Amniotic epithelial cell (primary cell): ENCODE data around the gene CHIT1.

Source experiments
- DNase-seq: peaks from one replicate; pipeline ENCODE4 v3.0.0-alpha.2; 2010; ENCODE audit warnings: low read depth

Gene CHIT1

GRCh38 chr1:203188686-203189232 is 40.7 kb downstream of the CHIT1 start:
- no peak for DNase-seq

GRCh38 chr1:203187689-203188264 is 41.7 kb downstream of the CHIT1 start:
- no peak for DNase-seq

GRCh38 chr1:203187304-203187685 is 42.2 kb downstream of the CHIT1 start:
- peak; percentile 51 for DNase-seq

- DNase-seq, result peak; percentile 80
Measured at GRCh38 chr1:203186446-203187303, 42.8 kb downstream of the CHIT1 start, which contains the start of gene CHI3L1. Gene CHI3L1 (minus strand): TSS chr1:203186704. CDS start chr1:203186623, 81 bp downstream.

GRCh38 chr1:203186091-203186445 is 43.4 kb downstream of the CHIT1 start:
- DNase-seq, result no peak

- no peak for DNase-seq
Measured at GRCh38 chr1:203185585-203185984, 43.9 kb downstream of the CHIT1 start.

GRCh38 chr1:203185061-203185461 is 44.4 kb downstream of the CHIT1 start:
- DNase-seq, result no peak

- DNase-seq, result no peak
Measured at GRCh38 chr1:203184467-203184866, 45.0 kb downstream of the CHIT1 start.

GRCh38 chr1:203183828-203184227 is 45.6 kb downstream of the CHIT1 start:
- no peak for DNase-seq

GRCh38 chr1:203182387-203182953 is 47.0 kb downstream of the CHIT1 start:
- DNase-seq, result no peak

- no peak for DNase-seq
Measured at GRCh38 chr1:203181586-203182386, 47.7 kb downstream of the CHIT1 start.

- no peak for DNase-seq
Measured at GRCh38 chr1:203180611-203181330, 48.7 kb downstream of the CHIT1 start.

GRCh38 chr1:203179667-203180005 is 49.8 kb downstream of the CHIT1 start:
- DNase-seq, result no peak

- no peak for DNase-seq
Measured at GRCh38 chr1:203178821-203179666, 50.4 kb downstream of the CHIT1 start.

- DNase-seq, result no peak
Measured at GRCh38 chr1:203178083-203178482, 51.4 kb downstream of the CHIT1 start.

- DNase-seq, result peak; percentile 28
Measured at GRCh38 chr1:203177470-203178039, 51.9 kb downstream of the CHIT1 start.

GRCh38 chr1:203177036-203177405 is 52.5 kb downstream of the CHIT1 start:
- DNase-seq, result no peak

- no peak for DNase-seq
Measured at GRCh38 chr1:203176273-203177035, 53.0 kb downstream of the CHIT1 start.

- DNase-seq, result no peak
Measured at GRCh38 chr1:203175827-203176241, 53.6 kb downstream of the CHIT1 start.
